Ishikawa (cell line): ENCODE results near the gene LAMC1.

Experiments used
- EGR1 ChIP-seq: IDR thresholded peaks from 2 replicates; pipeline ENCODE4 v1.6.1; 2012
- TF ChIP-seq, protein P1 (sequence below): IDR thresholded peaks from 2 replicates; pipeline ENCODE4 v1.6.1; 2012

DNA sequence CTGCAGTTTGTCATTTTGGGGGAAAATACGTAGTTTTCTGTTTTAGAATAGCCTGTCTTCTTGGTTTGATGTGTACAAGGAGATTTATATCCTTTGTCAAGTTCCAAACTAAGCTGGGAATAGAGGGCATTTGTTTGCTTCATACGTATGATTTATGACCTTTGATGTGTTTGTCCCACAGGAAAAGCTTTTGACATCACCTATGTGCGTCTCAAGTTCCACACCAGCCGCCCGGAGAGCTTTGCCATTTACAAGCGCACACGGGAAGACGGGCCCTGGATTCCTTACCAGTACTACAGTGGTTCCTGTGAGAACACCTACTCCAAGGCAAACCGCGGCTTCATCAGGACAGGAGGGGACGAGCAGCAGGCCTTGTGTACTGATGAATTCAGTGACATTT lies 79.9 kb downstream of the LAMC1 start:
- no peak for TF ChIP-seq EGR1
- TF ChIP-seq, protein P1, sequence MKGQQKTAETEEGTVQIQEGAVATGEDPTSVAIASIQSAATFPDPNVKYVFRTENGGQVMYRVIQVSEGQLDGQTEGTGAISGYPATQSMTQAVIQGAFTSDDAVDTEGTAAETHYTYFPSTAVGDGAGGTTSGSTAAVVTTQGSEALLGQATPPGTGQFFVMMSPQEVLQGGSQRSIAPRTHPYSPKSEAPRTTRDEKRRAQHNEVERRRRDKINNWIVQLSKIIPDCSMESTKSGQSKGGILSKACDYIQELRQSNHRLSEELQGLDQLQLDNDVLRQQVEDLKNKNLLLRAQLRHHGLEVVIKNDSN, result no peak
